K562 (cell line): ENCODE data around the gene KCTD21. TPM values are rescaled to one million over a fixed set of nuclear protein-coding genes. Genes with fewer than 3 reads are reported as not detected.

Source experiments
- ATAC-seq: fragments of 200-7000 bp; cut with Tn5 transposase; 3 replicates; pipeline ENCODE4 v1.9.1; 2020; ENCODE audit warnings: moderate library complexity
- BruUV-seq: library from RNA; stranded (reverse); fragments of 400-500 nt; replicated peaks from 2 replicates; lab custom pipeline; 2021; lab: Mats Ljungman, UMichigan
- CTCF ChIA-PET: fragments of 300-600 bp; formaldehyde crosslinking; extraction: SDS; loops from one replicate; lab custom pipeline; 2021; ENCODE audit warnings: low intra/inter-chr PET ratio; lab: Yijun Ruan, JAX
- POLR2A ChIA-PET: fragments of 300-600, 350-650 bp; sonication (Branson Sonifier 250); formaldehyde crosslinking; extraction: SDS; loops from one replicate; lab custom pipeline; 2021; ENCODE audit warnings: antibody characterized with exemption, inconsistent platforms; lab: Yijun Ruan, JAX
- DNase-seq, 4 experiments: peaks; one replicate each; pipeline versions ENCODE4 v3.0.0 to v3.0.0-alpha.2; 2011 to 2018; ENCODE audit warnings: low spot score in 3 of 4, mixed read lengths in 3 of 4; ENCODE audit errors: extremely low read depth in 1 of 4
- FAIRE-seq: peaks from 2 replicates; lab custom pipeline; 2011; peaks lifted over from hg19 to GRCh38; lab: Jason Lieb, UNC
- H2AFZ ChIP-seq: 2 replicates; pipeline ENCODE4 v1.6.0; 2011; ENCODE audit warnings: low read depth, low read length, control low read depth, inconsistent platforms
- H3K27ac ChIP-seq: fragments of 200-600 bp; 3 replicates; pipeline ENCODE4 v1.8.0; 2011; ENCODE audit warnings: low read depth, mild to moderate bottlenecking, control low read depth, inconsistent platforms, low read length, moderate library complexity, mixed read lengths; ENCODE audit errors: extremely low read depth
- H3K27me3 ChIP-seq, 2 experiments: fragments of 300-600 bp in 1 of 2; 2 replicates in 1 of 2; 3 replicates in 1 of 2; pipeline versions ENCODE4 v1.6.0 to v1.8.0; 2011; ENCODE audit warnings: inconsistent platforms in 2 of 2, low read length in 2 of 2, mild to moderate bottlenecking in 1 of 2, mixed read lengths in 1 of 2, moderate library complexity in 1 of 2; ENCODE audit not compliant: control insufficient read depth in 2 of 2, insufficient read depth in 2 of 2
- H3K36me3 ChIP-seq: fragments of 300-600 bp; 3 replicates; pipeline ENCODE4 v1.8.0; 2011; ENCODE audit warnings: mild to moderate bottlenecking, low read length, inconsistent platforms; ENCODE audit not compliant: control insufficient read depth, insufficient read depth
- H3K4me1 ChIP-seq, 2 experiments: fragments of 200-600 bp in 1 of 2; replicated peaks in 1 of 2; 2 replicates in 1 of 2; 3 replicates in 1 of 2; pipeline versions ENCODE4 v1.5.1 to v1.8.0; 2011; ENCODE audit warnings: inconsistent platforms in 2 of 2, low read length in 2 of 2, mild to moderate bottlenecking in 1 of 2, mixed read lengths in 1 of 2, moderate library complexity in 1 of 2; ENCODE audit not compliant: control insufficient read depth in 2 of 2, insufficient read depth in 2 of 2
- H3K4me2 ChIP-seq: 2 replicates; pipeline ENCODE4 v1.6.1; 2011; ENCODE audit warnings: low read length, control low read depth, inconsistent platforms, mixed read lengths; ENCODE audit not compliant: insufficient read depth
- H3K4me3 ChIP-seq: fragments of 200-600 bp; sonication (generic), shearing (Covaris generic); 2 replicates; pipeline ENCODE4 v1.5.1; 2016; ENCODE audit warnings: control low read depth, inconsistent platforms
- H3K79me2 ChIP-seq: fragments of 200-600 bp; 3 replicates; pipeline ENCODE4 v1.8.0; 2011; ENCODE audit warnings: low read length, inconsistent platforms; ENCODE audit not compliant: control insufficient read depth, insufficient read depth
- H3K9ac ChIP-seq, 2 experiments: 2 replicates each; pipeline versions ENCODE4 v1.6.0 to v1.6.1; 2011; ENCODE audit warnings: low read depth in 2 of 2, low read length in 2 of 2, control low read depth in 1 of 2, inconsistent platforms in 1 of 2, mild to moderate bottlenecking in 1 of 2, mixed read lengths in 1 of 2; ENCODE audit not compliant: insufficient read depth in 1 of 2
- H3K9me1 ChIP-seq: one replicate; pipeline ENCODE4 v1.6.0; 2011; ENCODE audit warnings: inconsistent platforms, mild to moderate bottlenecking, low read length, moderate library complexity; ENCODE audit not compliant: control insufficient read depth, insufficient read depth
- H3K9me3 ChIP-seq: replicated peaks from 2 replicates; pipeline ENCODE4 v1.5.1; 2011; ENCODE audit warnings: low read depth, low read length, inconsistent platforms; ENCODE audit not compliant: control insufficient read depth, insufficient read depth
- H4K20me1 ChIP-seq: replicated peaks from 2 replicates; pipeline ENCODE4 v1.6.1; 2011; ENCODE audit warnings: low read length, inconsistent platforms, mixed read lengths; ENCODE audit not compliant: control insufficient read depth, insufficient read depth
- BRCA1 ChIP-seq, 2 experiments: fragments of 450-650 bp in 1 of 2; sonication (generic) in 1 of 2; formaldehyde crosslinking in 1 of 2; IDR thresholded peaks; 2 replicates each; pipeline versions ENCODE4 v1.5.0 to v1.6.1; 2017 to 2020; ENCODE audit warnings: mild to moderate bottlenecking in 1 of 2, missing genetic modification reagents in 1 of 2
- JUN ChIP-seq, 2 experiments: sonication (generic) in 1 of 2; formaldehyde crosslinking in 1 of 2; IDR thresholded peaks; 2 replicates each; pipeline versions ENCODE4 v1.6.1 to v1.8.0; 2012 to 2022; ENCODE audit warnings: borderline replicate concordance in 2 of 2, mild to moderate bottlenecking in 2 of 2, improper control_type of control experiment in 1 of 2, low read depth in 1 of 2, low read length in 1 of 2, missing genetic modification reagents in 1 of 2
- PHTF2 ChIP-seq: fragments of 250-450 bp; sonication (Bioruptor Pico); IDR thresholded peaks from 2 replicates; pipeline ENCODE4 v1.5.0; 2021; ENCODE audit warnings: mild to moderate bottlenecking
- POLR2AphosphoS5 ChIP-seq: IDR thresholded peaks from 2 replicates; pipeline ENCODE4 v1.6.1; 2011; ENCODE audit warnings: mild to moderate bottlenecking, low read depth, low read length, moderate library complexity; ENCODE audit not compliant: control insufficient read depth, insufficient read depth
- RBM22 ChIP-seq: fragments of 200-400 bp; formaldehyde crosslinking; IDR thresholded peaks from 2 replicates; pipeline ENCODE4 v1.6.1; 2018; ENCODE audit warnings: low read length, low read depth; ENCODE audit not compliant: poor library complexity, severe bottlenecking
- RFX5 ChIP-seq: IDR thresholded peaks from 2 replicates; pipeline ENCODE4 v1.6.1; 2011; ENCODE audit warnings: low read depth, mild to moderate bottlenecking, improper control_type of control experiment, low read length
- TCF7L2 ChIP-seq: fragments of 150-350 bp; IDR thresholded peaks from 2 replicates; pipeline ENCODE4 v1.6.1; 2016; ENCODE audit warnings: low read depth, mild to moderate bottlenecking, low read length, moderate library complexity
- WGBS: fragments of 100-300 bp; shearing (Covaris generic); methylation state at CpG from one replicate; pipeline ENCODE4 v1.1.6; 2016; ENCODE audit warnings: low coverage, mixed read lengths; ENCODE audit not compliant: insufficient coverage; ENCODE audit errors: missing lambda C conversion rate; 5-methylcytosine and 5-hydroxymethylcytosine counted together
- in situ Hi-C: fragments of 300-500 bp; cut with MboI; formaldehyde crosslinking; loops from 4 replicates; pipeline ENCODE4 v1.15.0; 2018; ENCODE audit warnings: inconsistent platforms, mixed read lengths
- intact Hi-C: fragments of 100-400 bp; cut with micrococcal nuclease; formaldehyde crosslinking; loops from 2 replicates; pipeline ENCODE4 v1.14.2; 2022
- polyA plus RNA-seq, 8 experiments: library from polyadenylated mRNA; depleted of rRNA in 4 of 8; stranded (reverse) in 5 of 8; unstranded in 3 of 8; fragments of >200 nt; fragmentation: Nextera tagmentation in 2 of 8; fragmentation: Illumina TruSeq in 1 of 8; extraction: Ambion mirVana in 2 of 8; extraction: Trizol in 1 of 8; gene quantifications; 2 replicates each; pipeline versions ENCODE4 v1.2.1 to v1.2.3, GENCODE V29; 2011 to 2014; ENCODE audit warnings: inconsistent platforms in 1 of 8, missing spikeins in 1 of 8
- total RNA-seq, 7 experiments: library from RNA; depleted of rRNA in 6 of 7; stranded (reverse); fragments of >200 nt in 6 of 7; fragmentation: Illumina TruSeq in 2 of 7; extraction: Trizol in 2 of 7; gene quantifications; 2 replicates each; pipeline versions ENCODE4 v1.2.1 to v1.2.3, GENCODE V29; 2011 to 2021; ENCODE audit warnings: low replicate concordance in 1 of 7

The KCTD21 gene
- total and polyA plus RNA-seq, 9 of the 15 experiments (the other 6 are each of a cell fraction or from before 2014, with no cell fraction given): 0.34 to 5.4 (median 1.9) TPM

GRCh38 chr11:78224906-78225420 is 36.5 kb upstream of the KCTD21 start:
- no TSS peak for BruUV-seq
- TF ChIP-seq BRCA1 (IDR thresholded peaks at IDR 0.05) (no peak), BRCA1 (CRISPR knock-in tag; IDR thresholded peaks at IDR 0.05) (no peak), PHTF2 (CRISPR knock-in tag) (no peak), RBM22 (no peak), RFX5 (no peak), POLR2AphosphoS5 (no peak), JUN (IDR thresholded peaks at IDR 0.05; ENCODE audit: borderline replicate concordance, low read depth, low read length) (no peak), JUN (CRISPR knock-in tag; IDR thresholded peaks at IDR 0.05; ENCODE audit: borderline replicate concordance) (no peak), TCF7L2 (no peak)
- Histone ChIP-seq H3K36me3 (peaks cover 70% of the 10 kb centered on the region; the same call in 2 of the 3 replicates), H4K20me1 (no peaks in the 10 kb centered on the region), H3K4me1 (peaks cover 0 to 11% of the 10 kb centered on the region in 2 experiments; a peak in 2 of 5 replicates), H3K27me3 (no peaks in the 10 kb centered on the region), H2AFZ (no peak overlapping the region), H3K4me3 (no peak overlapping the region), H3K9me3 (no peaks in the 10 kb centered on the region), H3K79me2 (no peaks in the 10 kb centered on the region), H3K9me1 (no peaks in the 10 kb centered on the region), H3K27ac (no peak overlapping the region), H3K9ac (no peak overlapping the region), H3K4me2 (no peak overlapping the region)
- in situ Hi-C loops: loop anchor here (5.0 kb wide), 1 partner anchor 337 kb away; no protein-coding TSS in a partner anchor
- WGBS: 82% methylated on average over 7 of the region's 7 CpGs
- ChIA-PET POLR2A (interaction anchor here (0.6 to 0.9 kb wide), 2 partner anchors 8 to 14 kb away, joined by 3 to 4 read pairs; no protein-coding TSS in a partner anchor), CTCF (no interaction called here)
- ATAC-seq (no peak), DNase-seq (no peak), FAIRE-seq (no peak)
- intact Hi-C loops: no loop called here
